ENCODE measurements around the gene ITSN2. TPM values are rescaled to one million over a fixed set of nuclear protein-coding genes. Genes with fewer than 3 reads are reported as not detected.

Gene ITSN2
- polyA plus RNA-seq, 3 donors, result 26.0 to 91.1 (median 40.4) TPM

GRCh38 chr2:24365826-24366225, 5.5 kb upstream of the ITSN2 start:
- H2AFZ ChIP-seq (ENCODE audit: insufficient read depth, low read depth, low read length, poor library complexity, severe bottlenecking), result no peak overlapping the region

GRCh38 chr2:24365051-24365450, 4.7 kb upstream of the ITSN2 start:
- Mint-ChIP-seq H3K27ac (peak overlapping the region; percentile 79 to 95 (median 86)), H3K4me1 (peaks cover 35% of the 10 kb centered on the region), H3K9me3 (no peaks in the 10 kb centered on the region), H3K36me3 (no peaks in the 10 kb centered on the region), H3K4me3 (peak overlapping the region in 1 of 2 donors; percentile 37), H3K27me3 (ENCODE audit: low read depth in 3 of 3) (no peaks in the 10 kb centered on the region)
- no peak for TF ChIP-seq CTCF (IDR thresholded peaks at IDR 0.05)
- no peak overlapping the region for H3K9ac ChIP-seq (ENCODE audit: insufficient read depth, low read length, poor library complexity, severe bottlenecking)
- H2AFZ ChIP-seq (ENCODE audit: insufficient read depth, low read depth, low read length, poor library complexity, severe bottlenecking), result peak overlapping the region; percentile 48
- H3K9me3 ChIP-seq (replicated peaks in 1 of 2; ENCODE audit: control insufficient read depth in 1 of 2, insufficient read depth in 1 of 2, low read length in 2 of 2), result no peaks in the 10 kb centered on the region
- intact Hi-C loops (cut with micrococcal nuclease), result no loop called here
- H3K27ac ChIP-seq (ENCODE audit: low read depth in 1 of 2, low read length in 2 of 2), result peak overlapping the region; percentile 70 to 76
- H4K20me1 ChIP-seq (ENCODE audit: insufficient read depth, low read length), result no peaks in the 10 kb centered on the region
- peaks cover 29 to 41% of the 10 kb centered on the region in 2 donors for H3K4me1 ChIP-seq (ENCODE audit: control insufficient read depth in 1 of 2, insufficient read depth in 2 of 2, low read length in 2 of 2)
- WGBS (ENCODE audit: insufficient coverage), result 2% methylated on average over 5 of the region's 7 CpGs
- H3K79me2 ChIP-seq (ENCODE audit: insufficient read depth, low read length), result peaks cover 12% of the 10 kb centered on the region
- H3K4me2 ChIP-seq (replicated peaks; ENCODE audit: extremely low read depth, low read length, poor library complexity, severe bottlenecking), result peak overlapping the region; percentile 46
- no peaks in the 10 kb centered on the region for H3K36me3 ChIP-seq (replicated peaks in 1 of 2; ENCODE audit: control insufficient read depth in 1 of 2, insufficient read depth in 2 of 2, low read length in 2 of 2)
- peak; percentile 79 to 91 (median 89) for DNase-seq
- H3K27me3 ChIP-seq (ENCODE audit: control insufficient read depth in 2 of 2, insufficient read depth in 2 of 2, low read length in 2 of 2), result no peaks in the 10 kb centered on the region
- peak overlapping the region in 1 of 3 experiments; percentile 49 for H3K4me3 ChIP-seq (replicated peaks in 1 of 3; ENCODE audit: low read depth in 2 of 3, low read length in 3 of 3)

More at GRCh38 chr2:24365826-24366225, 5.5 kb upstream of the ITSN2 start:
- no peak overlapping the region for H3K4me2 ChIP-seq (replicated peaks; ENCODE audit: extremely low read depth, low read length, poor library complexity, severe bottlenecking)
- intact Hi-C loops (cut with micrococcal nuclease), result no loop called here
- DNase-seq, result no peak
- H3K36me3 ChIP-seq (replicated peaks in 1 of 2; ENCODE audit: control insufficient read depth in 1 of 2, insufficient read depth in 2 of 2, low read length in 2 of 2), result no peaks in the 10 kb centered on the region
- peaks cover 26 to 37% of the 10 kb centered on the region in 2 donors for H3K4me1 ChIP-seq (ENCODE audit: control insufficient read depth in 1 of 2, insufficient read depth in 2 of 2, low read length in 2 of 2)
- H3K27me3 ChIP-seq (ENCODE audit: control insufficient read depth in 2 of 2, insufficient read depth in 2 of 2, low read length in 2 of 2), result no peaks in the 10 kb centered on the region
- H4K20me1 ChIP-seq (ENCODE audit: insufficient read depth, low read length), result no peaks in the 10 kb centered on the region
- Mint-ChIP-seq H3K4me1 (peaks cover 34% of the 10 kb centered on the region), H3K27me3 (ENCODE audit: low read depth in 3 of 3) (peaks cover 0 to 1% (median 0%) of the 10 kb centered on the region in 3 donors), H3K36me3 (no peaks in the 10 kb centered on the region), H3K27ac (peak overlapping the region in 3 of 7 donors; percentile 70 to 86 (median 80)), H3K4me3 (no peak overlapping the region), H3K9me3 (no peaks in the 10 kb centered on the region)
- peak overlapping the region in 1 of 2 donors; percentile 76 for H3K27ac ChIP-seq (ENCODE audit: low read depth in 1 of 2, low read length in 2 of 2)
- H3K9ac ChIP-seq (ENCODE audit: insufficient read depth, low read length, poor library complexity, severe bottlenecking), result no peak overlapping the region
- H3K4me3 ChIP-seq (replicated peaks in 1 of 3; ENCODE audit: low read depth in 2 of 3, low read length in 3 of 3), result no peak overlapping the region
- no peaks in the 10 kb centered on the region for H3K9me3 ChIP-seq (replicated peaks in 1 of 2; ENCODE audit: control insufficient read depth in 1 of 2, insufficient read depth in 1 of 2, low read length in 2 of 2)
- 93% methylated on average over 2 of the region's 5 CpGs for WGBS (ENCODE audit: insufficient coverage)
- TF ChIP-seq CTCF (IDR thresholded peaks at IDR 0.05), result no peak
- H3K79me2 ChIP-seq (ENCODE audit: insufficient read depth, low read length), result peaks cover 5% of the 10 kb centered on the region
